H1 (cell line): ENCODE measurements around the gene ZNF362. TPM values are rescaled to one million over a fixed set of nuclear protein-coding genes. Genes with fewer than 3 reads are reported as not detected.

Experiments
- BCL11A ChIP-seq, 2 experiments: IDR thresholded peaks; one replicate each; pipeline ENCODE4 v1.6.1; 2011; ENCODE audit warnings: low read depth in 2 of 2, low read length in 2 of 2, mild to moderate bottlenecking in 2 of 2
- CEBPB ChIP-seq: IDR thresholded peaks from 2 replicates; pipeline ENCODE4 v1.6.1; 2012; ENCODE audit warnings: low read depth, low read length
- CHD7 ChIP-seq: fragments of 300-600 bp; sonication (generic); IDR thresholded peaks from 2 replicates; pipeline ENCODE4 v1.7.1; 2012; ENCODE audit warnings: low read length, moderate library complexity, mild to moderate bottlenecking, inconsistent platforms; ENCODE audit not compliant: insufficient replicate concordance
- CREB1 ChIP-seq: IDR thresholded peaks from 2 replicates; pipeline ENCODE4 v1.6.1; 2012; ENCODE audit warnings: inconsistent platforms
- CTBP2 ChIP-seq: IDR thresholded peaks from 2 replicates; pipeline ENCODE4 v1.7.0; 2011; ENCODE audit warnings: borderline replicate concordance, mild to moderate bottlenecking, moderate library complexity, mixed read lengths, low read length; ENCODE audit not compliant: insufficient read depth, insufficient read length
- HDAC6 ChIP-seq: IDR thresholded peaks from one replicate; pipeline ENCODE4 v1.7.1; 2012; ENCODE audit warnings: low read depth, mild to moderate bottlenecking, inconsistent platforms, low read length, moderate library complexity
- POLR2A ChIP-seq, 2 experiments: IDR thresholded peaks; 1 replicate in 1 of 2; 2 replicates in 1 of 2; pipeline ENCODE4 v1.6.1; 2011; ENCODE audit warnings: low read depth in 2 of 2, low read length in 2 of 2, mild to moderate bottlenecking in 2 of 2; ENCODE audit errors: control extremely low read depth in 1 of 2
- RFX5 ChIP-seq: IDR thresholded peaks from 2 replicates; pipeline ENCODE4 v1.6.1; 2011; ENCODE audit warnings: low read depth, low read length, improper control_type of control experiment, borderline replicate concordance
- TAF1 ChIP-seq: IDR thresholded peaks from 2 replicates; pipeline ENCODE4 v1.6.1; 2011; ENCODE audit warnings: mild to moderate bottlenecking, low read depth, low read length
- polyA plus RNA-seq, 7 experiments: library from polyadenylated mRNA; depleted of rRNA in 3 of 7; stranded (reverse) in 5 of 7; unstranded in 2 of 7; fragments of >200 nt in 5 of 7; fragments of 200-250 nt in 2 of 7; gene quantifications; 1 replicate in 5 of 7; 2 replicates in 1 of 7; 4 replicates in 1 of 7; pipeline versions ENCODE4 v1.2.1 to v1.2.3, GENCODE V29; 2011 to 2013; ENCODE audit warnings: missing spikeins in 2 of 7, mixed read lengths in 2 of 7
- total RNA-seq: library from RNA; stranded (reverse); fragmentation: NEBNext Ultra II Directional; extraction: Animal tissue kit (Norgen Biotek cat#: 25700); gene quantifications from 2 replicates; pipeline ENCODE4 v1.2.1, GENCODE V29; 2021

Gene ZNF362
- total and polyA plus RNA-seq, 2 of the 8 experiments (the other 6 are each of a cell fraction or from before 2014, with no cell fraction given): 24.2 to 27.8 TPM

- TF ChIP-seq CHD7 (no peak), TAF1 (no peak), BCL11A (IDR thresholded peaks at IDR 0.05; ENCODE audit: low read depth in 2 of 2, low read length in 2 of 2) (no peak), POLR2A (IDR thresholded peaks at IDR 0.05; ENCODE audit: control extremely low read depth in 1 of 2, low read depth in 2 of 2, low read length in 2 of 2) (no peak), CTBP2 (no peak), CREB1 (no peak), HDAC6 (no peak), CEBPB (no peak), RFX5 (no peak)
Measured at GRCh38 chr1:33247545-33247944, 8.7 kb upstream of the ZNF362 start (continued).
